ENCODE data around the gene DHDDS.

DHDDS gene

GRCh38 chr1:26404641-26405040 lies 27.5 kb upstream of the DHDDS start:
- Histone ChIP-seq H3K27ac (ENCODE audit: low read depth, low read length) (no peak overlapping the region), H3K9me3 (ENCODE audit: control insufficient read depth, insufficient read depth, low read depth, low read length) (no peaks in the 10 kb centered on the region), H3K4me3 (ENCODE audit: low read depth, low read length) (no peak overlapping the region), H3K27me3 (ENCODE audit: control insufficient read depth, insufficient read depth, low read length) (no peaks in the 10 kb centered on the region), H3K36me3 (ENCODE audit: control insufficient read depth, insufficient read depth, low read length) (no peaks in the 10 kb centered on the region), H3K9ac (ENCODE audit: low read length) (no peak overlapping the region), H3K4me1 (ENCODE audit: control insufficient read depth, insufficient read depth, low read length) (peaks cover 6% of the 10 kb centered on the region; the same call in 1 of the 2 replicates)

GRCh38 chr1:26405281-26405915 lies 26.7 kb upstream of the DHDDS start:
- Histone ChIP-seq H3K9ac (ENCODE audit: low read length) (no peak overlapping the region), H3K36me3 (ENCODE audit: control insufficient read depth, insufficient read depth, low read length) (no peaks in the 10 kb centered on the region), H3K27me3 (ENCODE audit: control insufficient read depth, insufficient read depth, low read length) (no peaks in the 10 kb centered on the region), H3K4me1 (ENCODE audit: control insufficient read depth, insufficient read depth, low read length) (peaks cover 9% of the 10 kb centered on the region; the same call in 1 of the 2 replicates), H3K27ac (ENCODE audit: low read depth, low read length) (no peak overlapping the region), H3K4me3 (ENCODE audit: low read depth, low read length) (no peak overlapping the region), H3K9me3 (ENCODE audit: control insufficient read depth, insufficient read depth, low read depth, low read length) (no peaks in the 10 kb centered on the region)

GRCh38 chr1:26408604-26409003 lies 23.5 kb upstream of the DHDDS start:
- peak overlapping the region; percentile 90; the same call in 1 of the 2 replicates for H3K27ac ChIP-seq (ENCODE audit: low read depth, low read length)
- H3K4me1 ChIP-seq (ENCODE audit: control insufficient read depth, insufficient read depth, low read length) = peaks cover 18% of the 10 kb centered on the region
- peak overlapping the region; percentile 92 for H3K9ac ChIP-seq (ENCODE audit: low read length)
- peak overlapping the region; percentile 72 for H3K4me3 ChIP-seq (ENCODE audit: low read depth, low read length)
- no peaks in the 10 kb centered on the region for H3K9me3 ChIP-seq (ENCODE audit: control insufficient read depth, insufficient read depth, low read depth, low read length)
- H3K36me3 ChIP-seq (ENCODE audit: control insufficient read depth, insufficient read depth, low read length) = peaks cover 27% of the 10 kb centered on the region
- no peaks in the 10 kb centered on the region for H3K27me3 ChIP-seq (ENCODE audit: control insufficient read depth, insufficient read depth, low read length)

DNA sequence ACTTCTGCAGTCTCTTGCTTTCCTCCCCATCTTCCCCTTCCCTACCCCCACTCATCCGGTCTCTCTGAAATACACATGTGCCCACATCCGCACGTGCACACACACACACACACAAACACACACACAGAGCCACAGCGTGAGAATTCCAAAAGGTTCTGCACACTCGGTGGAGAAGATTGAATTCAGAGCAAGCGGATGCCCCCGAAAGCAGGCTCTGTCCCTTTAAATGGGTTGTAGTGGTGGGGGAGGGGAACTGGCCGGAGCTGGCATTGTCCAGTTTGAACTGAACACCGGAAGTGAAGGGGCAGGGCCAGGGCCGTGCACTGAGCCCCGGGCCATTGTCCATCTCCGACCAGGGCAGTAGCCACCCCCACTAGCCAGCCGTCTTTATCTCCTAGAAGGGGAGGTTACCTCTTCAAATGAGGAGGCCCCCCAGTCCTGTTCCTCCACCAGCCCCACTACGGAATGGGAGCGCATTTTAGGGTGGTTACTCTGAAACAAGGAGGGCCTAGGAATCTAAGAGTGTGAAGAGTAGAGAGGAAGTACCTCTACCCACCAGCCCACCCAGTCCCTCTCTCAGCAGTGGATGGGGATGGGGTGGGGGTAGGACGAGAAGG lies 22.8 kb upstream of the DHDDS start:
- peak overlapping the region; percentile 90 for H3K27ac ChIP-seq (ENCODE audit: low read depth, low read length)
- H3K9ac ChIP-seq (ENCODE audit: low read length) = peak overlapping the region; percentile 92
- peaks cover 23% of the 10 kb centered on the region for H3K4me1 ChIP-seq (ENCODE audit: control insufficient read depth, insufficient read depth, low read length)
- peaks cover 34% of the 10 kb centered on the region for H3K36me3 ChIP-seq (ENCODE audit: control insufficient read depth, insufficient read depth, low read length)
- H3K27me3 ChIP-seq (ENCODE audit: control insufficient read depth, insufficient read depth, low read length) = no peaks in the 10 kb centered on the region
- H3K4me3 ChIP-seq (ENCODE audit: low read depth, low read length) = peak overlapping the region; percentile 72
- no peaks in the 10 kb centered on the region for H3K9me3 ChIP-seq (ENCODE audit: control insufficient read depth, insufficient read depth, low read depth, low read length)

DNA sequence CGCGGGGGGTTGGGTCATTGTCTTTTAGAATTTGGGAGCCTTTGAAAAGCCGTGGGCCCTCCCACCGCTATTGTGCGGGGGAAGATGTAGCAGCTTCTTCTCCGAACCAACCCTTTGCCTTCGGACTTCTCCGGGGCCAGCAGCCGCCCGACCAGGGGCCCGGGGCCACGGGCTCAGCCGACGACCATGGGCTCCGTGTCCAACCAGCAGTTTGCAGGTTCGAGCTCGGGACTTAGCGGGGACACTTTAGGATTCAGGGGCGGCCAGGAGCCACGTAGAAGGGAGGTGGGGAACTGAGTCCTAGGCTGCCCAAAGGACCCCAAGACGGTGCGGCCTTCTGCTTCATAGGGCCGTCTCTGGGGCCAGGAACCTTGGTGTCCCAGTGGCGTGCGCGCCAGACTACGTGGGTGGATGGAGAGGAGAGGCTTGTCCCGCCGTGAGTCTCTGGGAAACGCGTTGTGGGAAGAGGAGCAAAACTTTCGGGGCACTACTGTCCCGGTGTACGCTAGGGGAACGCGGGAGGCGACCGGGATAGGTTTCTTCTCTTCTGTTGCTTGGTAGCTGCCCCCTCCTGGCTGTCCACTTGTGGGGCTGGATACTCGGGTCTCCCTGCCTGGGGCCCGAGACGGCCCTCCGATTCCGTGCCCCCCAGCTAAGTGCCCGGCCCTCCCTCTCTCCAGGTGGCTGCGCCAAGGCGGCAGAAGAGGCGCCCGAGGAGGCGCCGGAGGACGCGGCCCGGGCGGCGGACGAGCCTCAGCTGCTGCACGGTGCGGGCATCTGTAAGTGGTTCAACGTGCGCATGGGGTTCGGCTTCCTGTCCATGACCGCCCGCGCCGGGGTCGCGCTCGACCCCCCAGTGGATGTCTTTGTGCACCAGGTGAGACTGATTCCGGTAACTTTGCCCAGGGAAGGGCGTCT lies 21.2 kb upstream of the DHDDS start, which contains the start of gene LIN28A:
Gene LIN28A, plus strand, starts transcription at position 112 of the 918 bp plus-strand sequence. Its CDS starts 75 bp downstream, at position 187.
- peak within 1 kb of the TSS; percentile 93 for H3K4me3 ChIP-seq (ENCODE audit: low read depth, low read length)
- H3K9me3 ChIP-seq (ENCODE audit: control insufficient read depth, insufficient read depth, low read depth, low read length) = no peaks in the 10 kb centered on the region
- peaks cover 37% of the 10 kb centered on the region for H3K4me1 ChIP-seq (ENCODE audit: control insufficient read depth, insufficient read depth, low read length)
- peak within 1 kb of the TSS; percentile 100 for H3K9ac ChIP-seq (ENCODE audit: low read length)
- no peaks in the 10 kb centered on the region for H3K27me3 ChIP-seq (ENCODE audit: control insufficient read depth, insufficient read depth, low read length)
- H3K27ac ChIP-seq (ENCODE audit: low read depth, low read length) = peak within 1 kb of the TSS; percentile 97
- H3K36me3 ChIP-seq (ENCODE audit: control insufficient read depth, insufficient read depth, low read length) = peaks cover 48% of the 10 kb centered on the region

GRCh38 chr1:26411624-26412074 lies 20.5 kb upstream of the DHDDS start:
- H3K27me3 ChIP-seq (ENCODE audit: control insufficient read depth, insufficient read depth, low read length) = no peaks in the 10 kb centered on the region
- H3K27ac ChIP-seq (ENCODE audit: low read depth, low read length) = peak overlapping the region; percentile 97

GRCh38 chr1:26412180-26412840 lies 19.8 kb upstream of the DHDDS start:
- H3K4me1 ChIP-seq (ENCODE audit: control insufficient read depth, insufficient read depth, low read length) = peaks cover 46% of the 10 kb centered on the region
- H3K9ac ChIP-seq (ENCODE audit: low read length) = peak overlapping the region; percentile 100
- no peaks in the 10 kb centered on the region for H3K27me3 ChIP-seq (ENCODE audit: control insufficient read depth, insufficient read depth, low read length)
- peak overlapping the region; percentile 93 for H3K4me3 ChIP-seq (ENCODE audit: low read depth, low read length)
- H3K36me3 ChIP-seq (ENCODE audit: control insufficient read depth, insufficient read depth, low read length) = peaks cover 56% of the 10 kb centered on the region
- H3K27ac ChIP-seq (ENCODE audit: low read depth, low read length) = peak overlapping the region; percentile 97
- no peaks in the 10 kb centered on the region for H3K9me3 ChIP-seq (ENCODE audit: control insufficient read depth, insufficient read depth, low read depth, low read length)

More at GRCh38 chr1:26411624-26412074, 20.5 kb upstream of the DHDDS start:
- Histone ChIP-seq H3K9me3 (ENCODE audit: control insufficient read depth, insufficient read depth, low read depth, low read length) (no peaks in the 10 kb centered on the region), H3K4me1 (ENCODE audit: control insufficient read depth, insufficient read depth, low read length) (peaks cover 43% of the 10 kb centered on the region), H3K4me3 (ENCODE audit: low read depth, low read length) (peak overlapping the region; percentile 93), H3K9ac (ENCODE audit: low read length) (peak overlapping the region; percentile 100), H3K36me3 (ENCODE audit: control insufficient read depth, insufficient read depth, low read length) (peaks cover 53% of the 10 kb centered on the region)

DNA sequence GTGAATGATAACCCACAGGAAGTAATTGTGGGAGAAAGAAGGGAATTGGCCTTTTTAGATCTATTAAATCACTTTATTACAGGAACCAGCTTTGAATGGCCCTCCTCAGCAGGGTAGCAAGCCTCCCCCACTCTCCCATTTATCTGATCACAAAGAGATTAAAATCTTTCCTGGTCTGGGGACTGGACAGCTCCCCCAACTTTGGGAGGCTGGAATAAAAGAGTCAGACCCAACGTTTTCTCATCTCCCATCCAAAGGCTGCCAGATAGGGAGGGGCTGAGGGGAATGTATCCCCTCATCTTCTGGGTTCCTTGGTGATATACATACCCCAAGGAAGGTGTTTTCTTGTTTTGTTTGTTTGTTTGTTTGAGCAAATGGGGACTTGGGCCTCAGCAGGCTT lies 19.1 kb upstream of the DHDDS start:
- Histone ChIP-seq H3K9ac (ENCODE audit: low read length) (peak overlapping the region; percentile 100), H3K36me3 (ENCODE audit: control insufficient read depth, insufficient read depth, low read length) (peaks cover 63% of the 10 kb centered on the region), H3K27me3 (ENCODE audit: control insufficient read depth, insufficient read depth, low read length) (no peaks in the 10 kb centered on the region), H3K27ac (ENCODE audit: low read depth, low read length) (peak overlapping the region; percentile 73), H3K4me1 (ENCODE audit: control insufficient read depth, insufficient read depth, low read length) (peaks cover 53% of the 10 kb centered on the region), H3K9me3 (ENCODE audit: control insufficient read depth, insufficient read depth, low read depth, low read length) (no peaks in the 10 kb centered on the region), H3K4me3 (ENCODE audit: low read depth, low read length) (peak overlapping the region; percentile 93)

- H3K9ac ChIP-seq (ENCODE audit: low read length) = peak overlapping the region; percentile 68
- H3K4me3 ChIP-seq (ENCODE audit: low read depth, low read length) = peak overlapping the region; percentile 35
- H3K27ac ChIP-seq (ENCODE audit: low read depth, low read length) = peak overlapping the region; percentile 81
- no peaks in the 10 kb centered on the region for H3K27me3 ChIP-seq (ENCODE audit: control insufficient read depth, insufficient read depth, low read length)
- H3K36me3 ChIP-seq (ENCODE audit: control insufficient read depth, insufficient read depth, low read length) = peaks cover 76% of the 10 kb centered on the region
- H3K9me3 ChIP-seq (ENCODE audit: control insufficient read depth, insufficient read depth, low read depth, low read length) = no peaks in the 10 kb centered on the region
- peaks cover 80% of the 10 kb centered on the region for H3K4me1 ChIP-seq (ENCODE audit: control insufficient read depth, insufficient read depth, low read length)
Observed at GRCh38 chr1:26417111-26417759, 14.9 kb upstream of the DHDDS start.

DNA sequence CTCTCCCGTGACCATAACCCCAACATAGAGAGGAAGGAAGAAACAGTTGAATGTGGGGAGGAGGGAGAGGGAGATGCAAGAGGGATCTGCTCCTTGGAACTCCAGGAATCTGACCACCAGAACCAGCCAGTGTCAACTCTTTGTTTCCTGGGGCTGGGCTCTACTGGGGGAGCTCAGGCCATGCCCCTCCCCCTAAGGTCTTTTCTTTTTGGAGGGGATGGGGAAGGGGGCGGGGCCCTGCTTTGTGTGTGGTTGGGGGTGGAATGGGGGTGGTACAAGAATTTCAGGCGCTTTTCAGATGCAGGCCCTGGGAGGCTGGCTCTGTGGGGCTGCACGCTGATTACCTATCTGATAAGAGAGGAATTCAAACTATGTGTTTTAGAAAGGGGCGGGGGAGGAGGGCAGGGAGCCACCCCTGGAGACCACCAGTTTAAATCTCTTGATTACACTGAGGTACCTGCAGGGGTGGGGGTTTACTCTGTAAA lies 13.2 kb upstream of the DHDDS start:
- Histone ChIP-seq H3K9me3 (ENCODE audit: control insufficient read depth, insufficient read depth, low read depth, low read length) (no peaks in the 10 kb centered on the region), H3K27me3 (ENCODE audit: control insufficient read depth, insufficient read depth, low read length) (no peaks in the 10 kb centered on the region), H3K9ac (ENCODE audit: low read length) (peak overlapping the region; percentile 90), H3K36me3 (ENCODE audit: control insufficient read depth, insufficient read depth, low read length) (peaks cover 71% of the 10 kb centered on the region), H3K4me1 (ENCODE audit: control insufficient read depth, insufficient read depth, low read length) (peaks cover 78% of the 10 kb centered on the region), H3K27ac (ENCODE audit: low read depth, low read length) (peak overlapping the region; percentile 94), H3K4me3 (ENCODE audit: low read depth, low read length) (peak overlapping the region; percentile 50)
